ENCODE measurements around the gene IL16.

IL16 gene

GRCh38 chr15:81361891-81362290 is 165.2 kb downstream of the IL16 start:
- H3K4me3 ChIP-seq (ENCODE audit: low read length), result no peak overlapping the region
- H3K79me2 ChIP-seq (ENCODE audit: low read length), result no peaks in the 10 kb centered on the region
- no peak overlapping the region for H3K27ac ChIP-seq (ENCODE audit: low read length)
- H3K9ac ChIP-seq (ENCODE audit: low read length), result no peak overlapping the region
- H3K27me3 ChIP-seq (replicated peaks; ENCODE audit: insufficient read depth, low read length), result no peaks in the 10 kb centered on the region
- H4K20me1 ChIP-seq (ENCODE audit: insufficient read depth, low read length), result no peaks in the 10 kb centered on the region
- no peaks in the 10 kb centered on the region for H3K36me3 ChIP-seq (replicated peaks; ENCODE audit: insufficient read depth, low read length)
- no peak overlapping the region for H2AFZ ChIP-seq (ENCODE audit: low read length)
- H3K4me1 ChIP-seq (ENCODE audit: low read length), result no peaks in the 10 kb centered on the region
- H3F3A ChIP-seq (ENCODE audit: insufficient read depth, low read length), result no peaks in the 10 kb centered on the region
- no peaks in the 10 kb centered on the region for H3K9me2 ChIP-seq (replicated peaks; ENCODE audit: insufficient read depth, low read length)
- TF ChIP-seq EZH2phosphoT487 (IDR thresholded peaks at IDR 0.05; ENCODE audit: low read length) (no peak), EZH2 (optimal IDR thresholded peaks at IDR 0.05; ENCODE audit: low read depth, low read length) (no peak)
- TF ChIP-seq, protein P1, sequence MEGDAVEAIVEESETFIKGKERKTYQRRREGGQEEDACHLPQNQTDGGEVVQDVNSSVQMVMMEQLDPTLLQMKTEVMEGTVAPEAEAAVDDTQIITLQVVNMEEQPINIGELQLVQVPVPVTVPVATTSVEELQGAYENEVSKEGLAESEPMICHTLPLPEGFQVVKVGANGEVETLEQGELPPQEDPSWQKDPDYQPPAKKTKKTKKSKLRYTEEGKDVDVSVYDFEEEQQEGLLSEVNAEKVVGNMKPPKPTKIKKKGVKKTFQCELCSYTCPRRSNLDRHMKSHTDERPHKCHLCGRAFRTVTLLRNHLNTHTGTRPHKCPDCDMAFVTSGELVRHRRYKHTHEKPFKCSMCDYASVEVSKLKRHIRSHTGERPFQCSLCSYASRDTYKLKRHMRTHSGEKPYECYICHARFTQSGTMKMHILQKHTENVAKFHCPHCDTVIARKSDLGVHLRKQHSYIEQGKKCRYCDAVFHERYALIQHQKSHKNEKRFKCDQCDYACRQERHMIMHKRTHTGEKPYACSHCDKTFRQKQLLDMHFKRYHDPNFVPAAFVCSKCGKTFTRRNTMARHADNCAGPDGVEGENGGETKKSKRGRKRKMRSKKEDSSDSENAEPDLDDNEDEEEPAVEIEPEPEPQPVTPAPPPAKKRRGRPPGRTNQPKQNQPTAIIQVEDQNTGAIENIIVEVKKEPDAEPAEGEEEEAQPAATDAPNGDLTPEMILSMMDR (IDR thresholded peaks at IDR 0.05; ENCODE audit: low read length), result no peak
- no peak overlapping the region for H3K4me2 ChIP-seq (ENCODE audit: low read depth, low read length)
- no peaks in the 10 kb centered on the region for H3K9me3 ChIP-seq (replicated peaks; ENCODE audit: insufficient read depth, low read length)
- no peak for DNase-seq

- no peak for TF ChIP-seq EZH2phosphoT487 (IDR thresholded peaks at IDR 0.05; ENCODE audit: low read length)
- TF ChIP-seq, protein P1 (IDR thresholded peaks at IDR 0.05; ENCODE audit: low read length), result no peak
- TF ChIP-seq EZH2 (optimal IDR thresholded peaks at IDR 0.05; ENCODE audit: low read depth, low read length), result no peak
- Histone ChIP-seq H3K36me3 (replicated peaks; ENCODE audit: insufficient read depth, low read length) (no peaks in the 10 kb centered on the region), H3F3A (ENCODE audit: insufficient read depth, low read length) (no peaks in the 10 kb centered on the region)
Measured at GRCh38 chr15:81362790-81363189, 166.1 kb downstream of the IL16 start.

DNA sequence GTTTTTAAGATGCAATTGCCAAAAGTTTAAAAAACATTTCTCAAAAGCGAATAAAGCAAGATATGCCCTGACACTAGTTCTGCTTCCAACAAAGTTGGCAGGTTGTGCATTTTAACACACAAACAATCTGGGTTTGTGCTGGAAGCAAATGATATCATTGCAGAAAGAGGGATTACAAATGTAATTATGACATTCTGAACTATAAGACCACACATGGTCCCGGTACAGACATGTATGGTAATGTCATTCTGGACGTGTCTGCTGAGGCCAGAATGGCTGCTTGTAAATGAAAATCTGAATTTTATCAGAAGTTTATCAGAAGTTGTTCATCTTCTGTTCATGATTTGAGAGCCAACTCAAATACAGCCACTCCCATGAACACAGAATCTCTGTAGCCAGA is 166.6 kb downstream of the IL16 start:
- Histone ChIP-seq H3K4me1 (ENCODE audit: low read length) (no peaks in the 10 kb centered on the region), H3K36me3 (replicated peaks; ENCODE audit: insufficient read depth, low read length) (no peaks in the 10 kb centered on the region), H3K4me2 (ENCODE audit: low read depth, low read length) (no peak overlapping the region), H3K4me3 (ENCODE audit: low read length) (no peak overlapping the region), H3K79me2 (ENCODE audit: low read length) (no peaks in the 10 kb centered on the region), H3K9me2 (replicated peaks; ENCODE audit: insufficient read depth, low read length) (no peaks in the 10 kb centered on the region), H3K9ac (ENCODE audit: low read length) (no peak overlapping the region), H3K9me3 (replicated peaks; ENCODE audit: insufficient read depth, low read length) (no peaks in the 10 kb centered on the region), H2AFZ (ENCODE audit: low read length) (no peak overlapping the region), H4K20me1 (ENCODE audit: insufficient read depth, low read length) (no peaks in the 10 kb centered on the region), H3K27ac (ENCODE audit: low read length) (no peak overlapping the region), H3F3A (ENCODE audit: insufficient read depth, low read length) (no peaks in the 10 kb centered on the region), H3K27me3 (replicated peaks; ENCODE audit: insufficient read depth, low read length) (no peaks in the 10 kb centered on the region)
- TF ChIP-seq, protein P1 (IDR thresholded peaks at IDR 0.05; ENCODE audit: low read length), result no peak
- TF ChIP-seq EZH2 (optimal IDR thresholded peaks at IDR 0.05; ENCODE audit: low read depth, low read length) (no peak), EZH2phosphoT487 (IDR thresholded peaks at IDR 0.05; ENCODE audit: low read length) (no peak)
- DNase-seq, result no peak

More at GRCh38 chr15:81362790-81363189, 166.1 kb downstream of the IL16 start:
- no peaks in the 10 kb centered on the region for H3K27me3 ChIP-seq (replicated peaks; ENCODE audit: insufficient read depth, low read length)
- H3K4me2 ChIP-seq (ENCODE audit: low read depth, low read length), result no peak overlapping the region
- no peak overlapping the region for H3K9ac ChIP-seq (ENCODE audit: low read length)
- no peaks in the 10 kb centered on the region for H3K4me1 ChIP-seq (ENCODE audit: low read length)
- H2AFZ ChIP-seq (ENCODE audit: low read length), result no peak overlapping the region
- no peak overlapping the region for H3K4me3 ChIP-seq (ENCODE audit: low read length)
- no peaks in the 10 kb centered on the region for H3K9me2 ChIP-seq (replicated peaks; ENCODE audit: insufficient read depth, low read length)
- no peaks in the 10 kb centered on the region for H3K9me3 ChIP-seq (replicated peaks; ENCODE audit: insufficient read depth, low read length)
- DNase-seq, result no peak
- H3K79me2 ChIP-seq (ENCODE audit: low read length), result no peaks in the 10 kb centered on the region
- H3K27ac ChIP-seq (ENCODE audit: low read length), result no peak overlapping the region
- no peaks in the 10 kb centered on the region for H4K20me1 ChIP-seq (ENCODE audit: insufficient read depth, low read length)
